Measurements from ENCODE around the gene DCHS2.

Gene DCHS2

GRCh38 chr4:154399259-154399974 lies 92.2 kb downstream of the DCHS2 start:
- Histone ChIP-seq H2AFZ (ENCODE audit: low read length, unreplicated experiment) (peak overlapping the region; percentile 95), H3K4me3 (ENCODE audit: low read depth, low read length) (peak overlapping the region; percentile 86), H3K27me3 (ENCODE audit: insufficient read depth, low read length) (peaks cover 52% of the 10 kb centered on the region), H3K79me2 (ENCODE audit: control insufficient read depth, insufficient read depth, low read length, unreplicated experiment) (no peaks in the 10 kb centered on the region), H3K36me3 (ENCODE audit: insufficient read depth, low read length) (no peaks in the 10 kb centered on the region), H3K27ac (ENCODE audit: low read depth, low read length) (no peak overlapping the region), H3K4me1 (ENCODE audit: control insufficient read depth, insufficient read depth, low read length, unreplicated experiment) (no peaks in the 10 kb centered on the region)

- H3K4me1 ChIP-seq (ENCODE audit: control insufficient read depth, insufficient read depth, low read length, unreplicated experiment), result no peaks in the 10 kb centered on the region
- H2AFZ ChIP-seq (ENCODE audit: low read length, unreplicated experiment), result no peak overlapping the region
- H3K27ac ChIP-seq (ENCODE audit: low read depth, low read length), result no peak overlapping the region
- H3K79me2 ChIP-seq (ENCODE audit: control insufficient read depth, insufficient read depth, low read length, unreplicated experiment), result no peaks in the 10 kb centered on the region
- H3K4me3 ChIP-seq (ENCODE audit: low read depth, low read length), result no peak overlapping the region
- no peaks in the 10 kb centered on the region for H3K36me3 ChIP-seq (ENCODE audit: insufficient read depth, low read length)
- peaks cover 35% of the 10 kb centered on the region for H3K27me3 ChIP-seq (ENCODE audit: insufficient read depth, low read length)
These were observed 101.3 kb downstream of the DCHS2 start for GRCh38 chr4:154390324-154390723.

- H3K36me3 ChIP-seq (ENCODE audit: insufficient read depth, low read length), result no peaks in the 10 kb centered on the region
- H3K79me2 ChIP-seq (ENCODE audit: control insufficient read depth, insufficient read depth, low read length, unreplicated experiment), result no peaks in the 10 kb centered on the region
- no peak overlapping the region for H3K4me3 ChIP-seq (ENCODE audit: low read depth, low read length)
- H3K27me3 ChIP-seq (ENCODE audit: insufficient read depth, low read length), result peaks cover 23% of the 10 kb centered on the region
- H3K27ac ChIP-seq (ENCODE audit: low read depth, low read length), result no peak overlapping the region
- H2AFZ ChIP-seq (ENCODE audit: low read length, unreplicated experiment), result no peak overlapping the region
- H3K4me1 ChIP-seq (ENCODE audit: control insufficient read depth, insufficient read depth, low read length, unreplicated experiment), result no peaks in the 10 kb centered on the region
These were observed 102.5 kb downstream of the DCHS2 start for GRCh38 chr4:154389148-154389547.

- no peak overlapping the region for H3K4me3 ChIP-seq (ENCODE audit: low read depth, low read length)
- peaks cover 32% of the 10 kb centered on the region for H3K27me3 ChIP-seq (ENCODE audit: insufficient read depth, low read length)
These were observed 107.6 kb downstream of the DCHS2 start for GRCh38 chr4:154384012-154384411.

GRCh38 chr4:154376486-154376885 lies 115.1 kb downstream of the DCHS2 start:
- Histone ChIP-seq H3K79me2 (ENCODE audit: control insufficient read depth, insufficient read depth, low read length, unreplicated experiment) (no peaks in the 10 kb centered on the region), H3K36me3 (ENCODE audit: insufficient read depth, low read length) (no peaks in the 10 kb centered on the region), H3K4me3 (ENCODE audit: low read depth, low read length) (no peak overlapping the region), H3K27ac (ENCODE audit: low read depth, low read length) (no peak overlapping the region), H3K4me1 (ENCODE audit: control insufficient read depth, insufficient read depth, low read length, unreplicated experiment) (no peaks in the 10 kb centered on the region), H3K27me3 (ENCODE audit: insufficient read depth, low read length) (peaks cover 65% of the 10 kb centered on the region), H2AFZ (ENCODE audit: low read length, unreplicated experiment) (no peak overlapping the region)

More at GRCh38 chr4:154384012-154384411, 107.6 kb downstream of the DCHS2 start:
- H2AFZ ChIP-seq (ENCODE audit: low read length, unreplicated experiment), result no peak overlapping the region
- H3K27ac ChIP-seq (ENCODE audit: low read depth, low read length), result no peak overlapping the region
- H3K79me2 ChIP-seq (ENCODE audit: control insufficient read depth, insufficient read depth, low read length, unreplicated experiment), result no peaks in the 10 kb centered on the region
- no peaks in the 10 kb centered on the region for H3K4me1 ChIP-seq (ENCODE audit: control insufficient read depth, insufficient read depth, low read length, unreplicated experiment)
- H3K36me3 ChIP-seq (ENCODE audit: insufficient read depth, low read length), result no peaks in the 10 kb centered on the region

- H3K27ac ChIP-seq (ENCODE audit: low read depth, low read length), result no peak overlapping the region
- no peaks in the 10 kb centered on the region for H3K79me2 ChIP-seq (ENCODE audit: control insufficient read depth, insufficient read depth, low read length, unreplicated experiment)
- H2AFZ ChIP-seq (ENCODE audit: low read length, unreplicated experiment), result no peak overlapping the region
- no peaks in the 10 kb centered on the region for H3K36me3 ChIP-seq (ENCODE audit: insufficient read depth, low read length)
- H3K27me3 ChIP-seq (ENCODE audit: insufficient read depth, low read length), result peaks cover 26% of the 10 kb centered on the region
- no peak overlapping the region for H3K4me3 ChIP-seq (ENCODE audit: low read depth, low read length)
- peaks cover 5% of the 10 kb centered on the region for H3K4me1 ChIP-seq (ENCODE audit: control insufficient read depth, insufficient read depth, low read length, unreplicated experiment)
These were observed 123.5 kb downstream of the DCHS2 start for GRCh38 chr4:154368060-154368459.

- Histone ChIP-seq H3K4me1 (ENCODE audit: control insufficient read depth, insufficient read depth, low read length, unreplicated experiment) (peaks cover 5% of the 10 kb centered on the region), H3K79me2 (ENCODE audit: control insufficient read depth, insufficient read depth, low read length, unreplicated experiment) (no peaks in the 10 kb centered on the region), H3K27me3 (ENCODE audit: insufficient read depth, low read length) (peaks cover 25% of the 10 kb centered on the region), H3K36me3 (ENCODE audit: insufficient read depth, low read length) (no peaks in the 10 kb centered on the region), H3K27ac (ENCODE audit: low read depth, low read length) (no peak overlapping the region), H2AFZ (ENCODE audit: low read length, unreplicated experiment) (no peak overlapping the region), H3K4me3 (ENCODE audit: low read depth, low read length) (no peak overlapping the region)
These were observed 123.9 kb downstream of the DCHS2 start for GRCh38 chr4:154367659-154368058.

- Histone ChIP-seq H3K27ac (ENCODE audit: low read depth, low read length) (no peak overlapping the region), H3K4me3 (ENCODE audit: low read depth, low read length) (no peak overlapping the region), H3K79me2 (ENCODE audit: control insufficient read depth, insufficient read depth, low read length, unreplicated experiment) (no peaks in the 10 kb centered on the region), H3K4me1 (ENCODE audit: control insufficient read depth, insufficient read depth, low read length, unreplicated experiment) (peaks cover 5% of the 10 kb centered on the region), H2AFZ (ENCODE audit: low read length, unreplicated experiment) (no peak overlapping the region), H3K36me3 (ENCODE audit: insufficient read depth, low read length) (no peaks in the 10 kb centered on the region), H3K27me3 (ENCODE audit: insufficient read depth, low read length) (peaks cover 26% of the 10 kb centered on the region)
These were observed 124.6 kb downstream of the DCHS2 start for GRCh38 chr4:154366956-154367355.

GRCh38 chr4:154364066-154364845 lies 127.3 kb downstream of the DCHS2 start:
- Histone ChIP-seq H3K4me3 (ENCODE audit: low read depth, low read length) (no peak overlapping the region), H3K79me2 (ENCODE audit: control insufficient read depth, insufficient read depth, low read length, unreplicated experiment) (no peaks in the 10 kb centered on the region), H3K27ac (ENCODE audit: low read depth, low read length) (no peak overlapping the region), H3K27me3 (ENCODE audit: insufficient read depth, low read length) (peaks cover 30% of the 10 kb centered on the region), H3K36me3 (ENCODE audit: insufficient read depth, low read length) (no peaks in the 10 kb centered on the region), H3K4me1 (ENCODE audit: control insufficient read depth, insufficient read depth, low read length, unreplicated experiment) (peaks cover 5% of the 10 kb centered on the region), H2AFZ (ENCODE audit: low read length, unreplicated experiment) (peak overlapping the region; percentile 42)

- H3K36me3 ChIP-seq (ENCODE audit: insufficient read depth, low read length), result no peaks in the 10 kb centered on the region
- peaks cover 5% of the 10 kb centered on the region for H3K4me1 ChIP-seq (ENCODE audit: control insufficient read depth, insufficient read depth, low read length, unreplicated experiment)
- no peak overlapping the region for H3K27ac ChIP-seq (ENCODE audit: low read depth, low read length)
- peaks cover 35% of the 10 kb centered on the region for H3K27me3 ChIP-seq (ENCODE audit: insufficient read depth, low read length)
- H3K79me2 ChIP-seq (ENCODE audit: control insufficient read depth, insufficient read depth, low read length, unreplicated experiment), result no peaks in the 10 kb centered on the region
- H3K4me3 ChIP-seq (ENCODE audit: low read depth, low read length), result no peak overlapping the region
- no peak overlapping the region for H2AFZ ChIP-seq (ENCODE audit: low read length, unreplicated experiment)
These were observed 130.1 kb downstream of the DCHS2 start for GRCh38 chr4:154361450-154361849.

GRCh38 chr4:154360491-154360890 lies 131.1 kb downstream of the DCHS2 start:
- no peak overlapping the region for H3K27ac ChIP-seq (ENCODE audit: low read depth, low read length)
- no peak overlapping the region for H2AFZ ChIP-seq (ENCODE audit: low read length, unreplicated experiment)
- H3K4me1 ChIP-seq (ENCODE audit: control insufficient read depth, insufficient read depth, low read length, unreplicated experiment), result peaks cover 5% of the 10 kb centered on the region
- H3K4me3 ChIP-seq (ENCODE audit: low read depth, low read length), result no peak overlapping the region
- H3K79me2 ChIP-seq (ENCODE audit: control insufficient read depth, insufficient read depth, low read length, unreplicated experiment), result no peaks in the 10 kb centered on the region
- H3K36me3 ChIP-seq (ENCODE audit: insufficient read depth, low read length), result no peaks in the 10 kb centered on the region
- H3K27me3 ChIP-seq (ENCODE audit: insufficient read depth, low read length), result peaks cover 35% of the 10 kb centered on the region

Measured in ACC112 (cell line).